Measurements from ENCODE around the gene FBN1. TPM values are rescaled to one million over a fixed set of nuclear protein-coding genes. Genes with fewer than 3 reads are reported as not detected.

Gene FBN1
- total RNA-seq, 1 donor from 2014 or later = 22.1 TPM

DNA sequence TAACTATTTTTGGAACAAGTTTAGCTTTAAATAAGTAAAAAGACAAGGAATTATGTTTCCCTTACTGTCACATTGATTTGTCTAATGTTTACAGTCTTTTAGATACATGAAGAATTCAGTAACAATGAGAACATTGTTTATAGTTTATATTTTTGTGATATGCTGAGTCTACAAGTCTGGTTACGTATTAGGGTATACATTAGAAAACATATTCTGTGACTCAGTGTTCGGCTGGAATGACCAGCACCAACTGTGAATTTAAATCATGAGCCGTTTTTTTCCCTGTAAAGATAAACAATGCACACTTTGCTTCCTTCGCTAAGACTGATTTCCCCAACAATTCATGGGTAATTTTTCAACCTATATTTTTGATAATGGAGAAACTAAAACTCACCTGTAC, 182.8 kb downstream of the FBN1 start:
- TF ChIP-seq, protein P1, sequence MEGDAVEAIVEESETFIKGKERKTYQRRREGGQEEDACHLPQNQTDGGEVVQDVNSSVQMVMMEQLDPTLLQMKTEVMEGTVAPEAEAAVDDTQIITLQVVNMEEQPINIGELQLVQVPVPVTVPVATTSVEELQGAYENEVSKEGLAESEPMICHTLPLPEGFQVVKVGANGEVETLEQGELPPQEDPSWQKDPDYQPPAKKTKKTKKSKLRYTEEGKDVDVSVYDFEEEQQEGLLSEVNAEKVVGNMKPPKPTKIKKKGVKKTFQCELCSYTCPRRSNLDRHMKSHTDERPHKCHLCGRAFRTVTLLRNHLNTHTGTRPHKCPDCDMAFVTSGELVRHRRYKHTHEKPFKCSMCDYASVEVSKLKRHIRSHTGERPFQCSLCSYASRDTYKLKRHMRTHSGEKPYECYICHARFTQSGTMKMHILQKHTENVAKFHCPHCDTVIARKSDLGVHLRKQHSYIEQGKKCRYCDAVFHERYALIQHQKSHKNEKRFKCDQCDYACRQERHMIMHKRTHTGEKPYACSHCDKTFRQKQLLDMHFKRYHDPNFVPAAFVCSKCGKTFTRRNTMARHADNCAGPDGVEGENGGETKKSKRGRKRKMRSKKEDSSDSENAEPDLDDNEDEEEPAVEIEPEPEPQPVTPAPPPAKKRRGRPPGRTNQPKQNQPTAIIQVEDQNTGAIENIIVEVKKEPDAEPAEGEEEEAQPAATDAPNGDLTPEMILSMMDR (conservative IDR thresholded peaks at IDR 0.05) = no peak
- Mint-ChIP-seq H3K27me3 (ENCODE audit: low read depth) (no peaks in the 10 kb centered on the region), H3K4me3 (no peak overlapping the region), H3K9me3 (no peaks in the 10 kb centered on the region), H3K27ac (ENCODE audit: unreplicated experiment) (no peak overlapping the region), H3K36me3 (ENCODE audit: low read depth) (peaks cover 24% of the 10 kb centered on the region), H3K4me1 (no peaks in the 10 kb centered on the region)
- DNase-seq (ENCODE audit: low read depth, low spot score) = no peak

DNA sequence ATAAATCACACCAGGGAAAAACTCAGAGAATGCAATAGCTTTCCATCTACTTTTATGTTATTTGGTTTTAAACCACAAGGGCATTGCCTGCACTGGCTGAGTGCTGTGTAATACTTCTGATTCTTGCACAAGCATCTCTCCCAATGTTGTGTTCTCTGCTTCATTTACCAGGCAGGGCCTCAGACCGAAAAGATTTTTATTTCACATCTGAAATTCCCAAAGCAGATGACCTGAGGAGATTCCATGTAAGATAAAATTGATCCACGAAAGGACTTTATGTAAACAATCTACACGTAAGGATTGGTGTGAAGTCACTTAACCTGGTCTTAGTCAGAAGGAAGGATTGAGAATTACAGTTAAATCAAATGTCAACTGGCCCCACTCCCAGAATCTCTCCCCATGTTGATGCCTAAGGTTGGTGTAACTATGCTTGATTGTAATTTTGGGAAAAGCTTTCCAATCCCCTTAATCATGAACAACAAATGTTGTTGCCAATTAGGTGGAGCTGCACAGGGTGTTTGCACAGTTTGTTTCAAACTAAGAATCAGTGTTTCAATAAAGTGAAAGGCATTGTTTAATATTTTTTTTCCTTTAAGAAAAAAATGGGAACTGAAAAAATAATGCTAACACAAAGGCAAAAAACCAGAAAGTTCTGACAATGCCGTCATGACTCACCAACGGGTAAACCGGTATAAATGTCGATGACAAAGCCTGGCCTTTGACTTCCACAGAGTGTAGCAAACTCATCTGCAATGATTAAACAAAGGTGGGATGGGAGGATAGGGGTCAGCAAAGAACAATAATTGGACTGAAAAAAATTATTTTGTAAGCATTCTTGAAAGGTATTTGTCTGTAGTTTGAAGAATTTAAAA, 185.7 kb downstream of the FBN1 start:
- TF ChIP-seq, protein P1 (conservative IDR thresholded peaks at IDR 0.05) = no peak
- H3K4me1 Mint-ChIP-seq = no peaks in the 10 kb centered on the region
- H3K36me3 Mint-ChIP-seq (ENCODE audit: low read depth) = peaks cover 12% of the 10 kb centered on the region
- no peaks in the 10 kb centered on the region for H3K9me3 Mint-ChIP-seq
- no peaks in the 10 kb centered on the region for H3K27me3 Mint-ChIP-seq (ENCODE audit: low read depth)
- no peak overlapping the region for H3K4me3 Mint-ChIP-seq
- no peak for DNase-seq (ENCODE audit: low read depth, low spot score)
- no peak overlapping the region for H3K27ac Mint-ChIP-seq (ENCODE audit: unreplicated experiment)

- no peaks in the 10 kb centered on the region for H3K9me3 Mint-ChIP-seq
- H3K4me1 Mint-ChIP-seq = no peaks in the 10 kb centered on the region
- no peaks in the 10 kb centered on the region for H3K27me3 Mint-ChIP-seq (ENCODE audit: low read depth)
- H3K36me3 Mint-ChIP-seq (ENCODE audit: low read depth) = peaks cover 12% of the 10 kb centered on the region
- TF ChIP-seq, protein P1 (conservative IDR thresholded peaks at IDR 0.05) = no peak
- H3K4me3 Mint-ChIP-seq = no peak overlapping the region
- no peak overlapping the region for H3K27ac Mint-ChIP-seq (ENCODE audit: unreplicated experiment)
- DNase-seq (ENCODE audit: low read depth, low spot score) = no peak
These were observed 186.6 kb downstream of the FBN1 start for GRCh38 chr15:48458876-48459275.

- TF ChIP-seq, protein P1 (conservative IDR thresholded peaks at IDR 0.05) = no peak
- peaks cover 6% of the 10 kb centered on the region for H3K36me3 Mint-ChIP-seq (ENCODE audit: low read depth)
- no peak overlapping the region for H3K4me3 Mint-ChIP-seq
These were observed 189.4 kb downstream of the FBN1 start for GRCh38 chr15:48456134-48456533.

GRCh38 chr15:48451736-48452135, 193.8 kb downstream of the FBN1 start:
- Mint-ChIP-seq H3K4me1 (no peaks in the 10 kb centered on the region), H3K36me3 (ENCODE audit: low read depth) (peaks cover 10% of the 10 kb centered on the region), H3K27me3 (ENCODE audit: low read depth) (no peaks in the 10 kb centered on the region), H3K4me3 (no peak overlapping the region), H3K9me3 (no peaks in the 10 kb centered on the region), H3K27ac (ENCODE audit: unreplicated experiment) (peak overlapping the region; percentile 78)
- TF ChIP-seq, protein P1 (conservative IDR thresholded peaks at IDR 0.05) = no peak
- DNase-seq (ENCODE audit: low read depth, low spot score) = no peak

More at GRCh38 chr15:48456134-48456533, 189.4 kb downstream of the FBN1 start:
- no peaks in the 10 kb centered on the region for H3K4me1 Mint-ChIP-seq
- no peaks in the 10 kb centered on the region for H3K27me3 Mint-ChIP-seq (ENCODE audit: low read depth)
- DNase-seq (ENCODE audit: low read depth, low spot score) = no peak
- H3K9me3 Mint-ChIP-seq = no peaks in the 10 kb centered on the region
- H3K27ac Mint-ChIP-seq (ENCODE audit: unreplicated experiment) = no peak overlapping the region
